Panc1 (cell line): Measurements from ENCODE around the gene GPR156.

Experiments used
- CTCF ChIP-seq: fragments of 450-650 bp; IDR thresholded peaks from 2 replicates; pipeline ENCODE4 v1.5.1; 2017; ENCODE audit warnings: mild to moderate bottlenecking
- POLR2AphosphoS5 ChIP-seq: IDR thresholded peaks from 2 replicates; pipeline ENCODE4 v1.6.1; 2012; ENCODE audit warnings: mild to moderate bottlenecking, low read depth, low read length, moderate library complexity
- REST ChIP-seq, 2 experiments: IDR thresholded peaks; 2 replicates each; pipeline ENCODE4 v1.6.1; 2011 to 2012; ENCODE audit warnings: low read depth in 2 of 2, control low read depth in 1 of 2, low read length in 1 of 2, mild to moderate bottlenecking in 1 of 2, moderate library complexity in 1 of 2; ENCODE audit not compliant: insufficient read depth in 1 of 2
- SIN3A ChIP-seq: IDR thresholded peaks from 2 replicates; pipeline ENCODE4 v1.6.1; 2012; ENCODE audit warnings: low read depth, mild to moderate bottlenecking, low read length, moderate library complexity, borderline replicate concordance; ENCODE audit not compliant: insufficient read depth
- TCF7L2 ChIP-seq: IDR thresholded peaks from 2 replicates; pipeline ENCODE4 v1.6.1; 2011; ENCODE audit warnings: mild to moderate bottlenecking, low read depth, low read length, inconsistent platforms

GRCh38 chr3:120218981-120219380, 66.0 kb downstream of the GPR156 start:
- no peak for TF ChIP-seq POLR2AphosphoS5
- TF ChIP-seq REST (IDR thresholded peaks at IDR 0.05; ENCODE audit: insufficient read depth in 1 of 2, low read depth in 2 of 2, low read length in 1 of 2): no peak
- no peak for TF ChIP-seq CTCF
- TF ChIP-seq SIN3A: no peak
- TF ChIP-seq TCF7L2: no peak
